HG03575 (cell line): ENCODE data around the gene TXNRD1.
A peak's percentile ranks its signal among the peaks of the same experiment; 100 is the strongest.

Experiments used
- ATAC-seq: cut with Tn5 transposase; IDR thresholded peaks from one replicate; pipeline ENCODE4 v1.9.1; 2021; ENCODE audit not compliant: unreplicated experiment, insufficient number of reproducible peaks, low FRiP score; ENCODE audit errors: extremely low read depth

Gene TXNRD1

DNA sequence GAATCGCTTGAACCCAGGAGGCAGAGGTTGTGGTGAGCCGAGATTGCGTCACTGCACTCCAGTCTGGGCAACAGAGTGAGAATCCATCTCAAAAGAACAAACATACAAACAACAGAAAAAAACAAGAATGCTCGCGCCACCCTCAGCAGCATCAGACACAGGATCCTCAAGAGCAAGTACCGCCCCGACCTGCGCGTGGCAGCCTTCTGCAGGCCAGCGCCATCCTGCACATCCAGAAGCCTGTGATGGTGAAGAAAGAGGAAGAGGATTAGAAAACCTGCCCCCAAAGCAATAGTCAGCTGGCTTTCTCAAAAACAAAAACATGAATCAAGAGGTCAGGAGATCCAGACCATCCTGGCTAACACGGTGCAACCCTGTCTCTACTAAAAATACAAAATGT is 57.9 kb downstream of the TXNRD1 start:
- no peak for ATAC-seq

DNA sequence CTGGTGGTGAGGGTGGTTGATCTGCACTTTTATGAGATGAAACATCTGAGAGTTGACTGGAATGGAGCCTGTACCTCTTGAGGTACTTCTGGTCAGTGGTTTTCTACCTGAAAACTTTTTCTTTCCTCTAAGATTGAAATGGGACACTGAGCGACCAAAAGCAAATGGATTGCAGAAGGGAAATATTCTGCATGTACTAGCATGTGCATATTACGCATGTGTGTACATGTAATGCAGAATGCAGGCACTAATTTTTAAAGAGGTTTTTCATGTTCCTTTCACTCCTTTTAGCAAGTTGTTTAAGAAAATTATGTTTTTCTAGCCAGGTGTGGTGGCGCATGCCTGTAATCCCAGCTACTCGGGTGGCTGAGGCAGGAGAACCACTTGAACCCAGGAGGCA is 59.2 kb downstream of the TXNRD1 start:
- ATAC-seq, result no peak

DNA sequence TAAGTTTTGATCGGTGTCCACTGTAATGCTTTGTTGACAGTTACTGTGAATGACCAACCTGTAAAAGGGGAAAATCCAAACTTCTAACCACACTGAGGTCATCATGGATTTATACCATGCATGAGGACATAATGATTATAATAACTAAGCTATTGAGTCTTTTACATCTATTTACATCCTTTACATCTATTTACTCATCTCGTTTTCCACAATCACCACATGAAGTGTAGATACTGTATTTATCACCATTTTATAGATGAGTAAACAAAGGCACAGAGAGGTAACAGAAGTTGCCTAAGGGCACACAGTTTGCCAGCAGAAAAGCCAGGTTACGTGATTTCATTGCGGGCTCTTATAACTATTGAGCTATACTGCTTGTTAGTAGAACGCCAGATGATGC is 60.1 kb downstream of the TXNRD1 start:
- ATAC-seq, result no peak

DNA sequence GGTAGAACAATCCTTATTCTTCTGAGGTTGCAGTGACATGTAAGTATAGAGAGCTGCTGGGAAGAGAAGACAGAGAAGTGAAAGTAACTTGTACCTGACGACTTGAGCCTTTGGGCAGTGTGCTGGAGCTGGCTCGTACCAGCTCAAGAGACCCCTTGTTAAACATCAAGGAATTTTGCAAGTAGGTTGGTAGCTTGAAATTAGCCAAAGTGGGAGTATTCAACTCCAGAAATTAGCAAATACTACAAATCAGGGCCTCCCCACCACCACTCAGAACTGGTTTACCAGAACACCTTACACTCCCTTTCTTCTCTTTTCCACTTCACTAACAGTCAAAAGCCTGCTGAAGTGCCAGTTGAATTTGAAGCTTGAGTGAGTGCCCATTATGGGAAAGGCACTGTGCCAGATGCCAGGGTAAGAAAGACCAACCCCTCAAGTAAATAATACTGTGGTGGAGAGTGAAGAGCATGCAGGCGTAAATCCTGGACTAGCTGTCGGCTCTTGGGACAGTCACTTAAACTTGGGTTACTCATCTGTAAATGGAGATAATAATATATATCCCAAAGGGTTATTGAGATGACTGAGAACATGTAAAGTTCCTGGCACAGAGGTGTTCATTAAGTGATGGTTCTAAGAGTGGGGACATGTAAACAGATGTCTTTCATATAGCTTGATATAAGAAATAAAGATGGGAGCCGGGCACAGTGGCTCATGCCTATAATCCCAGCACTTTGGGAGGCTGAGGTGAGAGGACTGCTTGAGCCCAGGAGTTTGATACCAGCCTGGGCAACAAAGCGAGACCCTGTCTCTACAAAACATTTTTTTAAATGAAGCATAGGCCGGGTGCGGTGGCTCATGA is 60.9 kb downstream of the TXNRD1 start:
- ATAC-seq, result no peak

DNA sequence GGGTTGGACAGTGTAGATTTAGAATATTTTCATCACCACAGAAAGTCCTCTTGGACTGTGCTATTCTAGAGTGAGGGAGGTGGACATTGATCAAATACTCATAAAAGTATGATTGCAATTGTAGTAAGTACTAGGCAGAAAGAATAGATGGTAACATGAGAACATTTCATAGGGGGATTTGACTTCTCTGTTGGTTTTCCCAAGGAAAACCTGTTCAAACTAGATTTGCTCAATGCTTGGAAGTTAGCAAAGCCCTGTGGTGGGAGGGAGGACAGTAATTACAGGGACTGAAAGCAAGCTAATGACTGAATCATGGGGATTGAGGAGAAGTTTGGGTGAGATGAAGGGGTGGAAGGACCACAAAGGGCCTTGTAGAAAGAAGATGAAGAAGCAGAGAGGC is 63.6 kb downstream of the TXNRD1 start:
- ATAC-seq, result no peak

DNA sequence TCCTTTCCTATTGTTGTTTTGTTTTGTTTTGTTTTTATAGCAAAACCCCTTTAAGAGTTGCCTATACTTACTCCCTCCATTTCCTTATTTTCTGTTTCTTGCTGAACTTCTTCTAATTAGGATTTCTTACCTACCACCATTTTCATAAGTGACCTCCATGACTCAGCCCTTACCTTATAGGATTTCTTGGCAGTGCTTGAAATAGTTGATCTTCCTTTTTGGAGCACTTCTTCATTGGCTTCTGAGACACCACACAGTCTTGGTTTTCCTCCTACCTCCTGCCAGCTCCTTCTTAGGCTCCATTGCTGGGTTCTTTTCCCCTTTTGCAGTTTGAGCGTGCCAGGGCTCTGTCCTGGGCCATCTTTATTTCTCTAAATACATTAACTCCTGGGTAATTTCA is 64.5 kb downstream of the TXNRD1 start:
- ATAC-seq, result no peak

DNA sequence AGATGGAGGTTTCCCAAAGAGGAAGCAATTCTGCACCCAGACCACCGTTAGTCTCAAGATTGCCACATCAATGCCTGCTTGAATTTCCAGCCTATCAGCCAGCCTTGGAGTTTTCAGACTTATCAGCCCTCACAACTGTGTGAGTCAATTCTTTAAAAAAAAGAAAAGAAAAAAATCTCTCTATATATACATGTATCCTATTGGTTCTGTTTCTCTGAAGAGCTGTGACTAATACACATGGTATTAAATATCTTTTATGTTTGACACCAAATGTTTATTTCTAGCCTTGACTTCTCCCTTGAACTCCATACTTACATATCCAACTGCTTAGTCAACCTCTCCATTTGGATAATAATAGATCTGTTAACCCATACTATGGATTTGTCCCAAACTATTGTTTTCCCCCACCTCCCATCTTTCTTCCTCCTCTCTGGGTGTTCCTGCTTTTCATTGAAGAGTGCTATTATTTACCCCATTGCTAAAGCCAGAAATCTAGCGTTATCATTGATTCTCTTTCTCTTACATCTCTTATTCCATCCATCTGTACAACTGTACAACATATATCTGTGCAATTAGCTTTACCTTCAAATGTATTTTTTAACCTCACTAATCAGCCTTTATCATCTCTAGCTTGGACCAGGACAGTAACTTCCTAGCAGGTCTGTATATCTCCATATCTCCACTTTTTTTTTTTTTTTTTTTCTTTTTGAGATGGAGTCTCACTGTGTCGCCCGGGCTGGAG is 65.3 kb downstream of the TXNRD1 start:
- no peak for ATAC-seq

DNA sequence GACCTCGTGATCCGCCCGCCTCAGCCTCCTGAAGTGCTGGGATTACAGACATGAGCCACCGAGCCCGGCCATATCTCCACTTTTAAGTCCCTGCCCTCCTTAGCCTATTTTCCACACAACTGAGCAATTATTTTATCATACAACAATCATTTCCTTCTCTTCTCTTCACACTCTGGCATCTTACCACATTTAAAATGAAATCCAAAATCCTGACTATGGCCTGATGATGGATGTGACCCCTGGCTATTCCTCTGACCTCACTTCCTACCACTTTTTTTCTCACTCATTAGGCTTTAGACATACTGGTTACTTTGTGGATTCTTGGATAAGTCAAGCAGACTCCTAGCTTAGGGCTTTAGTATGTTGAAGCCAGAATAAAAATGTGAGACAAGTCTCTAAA is 66.1 kb downstream of the TXNRD1 start:
- ATAC-seq, result no peak

DNA sequence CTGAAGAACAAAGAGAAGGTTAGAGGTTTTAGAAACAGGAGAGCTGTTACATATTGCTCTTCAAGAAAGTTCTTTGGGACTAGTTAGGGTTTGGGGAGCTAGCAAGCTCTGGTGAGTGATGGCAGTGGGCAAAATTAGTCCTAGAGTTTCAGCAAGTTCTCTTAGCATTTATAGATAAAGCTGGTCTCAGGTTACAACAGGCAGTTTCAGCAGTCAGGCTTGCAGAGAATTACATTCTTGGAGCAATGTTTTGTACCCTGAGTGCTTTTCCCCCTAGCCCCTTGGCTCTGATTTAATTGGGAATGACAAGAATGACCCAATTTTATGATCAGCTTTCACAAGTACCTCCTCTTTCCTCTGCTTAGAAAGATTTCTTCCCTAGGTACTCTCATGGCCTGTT is 66.5 kb downstream of the TXNRD1 start:
- no peak for ATAC-seq

DNA sequence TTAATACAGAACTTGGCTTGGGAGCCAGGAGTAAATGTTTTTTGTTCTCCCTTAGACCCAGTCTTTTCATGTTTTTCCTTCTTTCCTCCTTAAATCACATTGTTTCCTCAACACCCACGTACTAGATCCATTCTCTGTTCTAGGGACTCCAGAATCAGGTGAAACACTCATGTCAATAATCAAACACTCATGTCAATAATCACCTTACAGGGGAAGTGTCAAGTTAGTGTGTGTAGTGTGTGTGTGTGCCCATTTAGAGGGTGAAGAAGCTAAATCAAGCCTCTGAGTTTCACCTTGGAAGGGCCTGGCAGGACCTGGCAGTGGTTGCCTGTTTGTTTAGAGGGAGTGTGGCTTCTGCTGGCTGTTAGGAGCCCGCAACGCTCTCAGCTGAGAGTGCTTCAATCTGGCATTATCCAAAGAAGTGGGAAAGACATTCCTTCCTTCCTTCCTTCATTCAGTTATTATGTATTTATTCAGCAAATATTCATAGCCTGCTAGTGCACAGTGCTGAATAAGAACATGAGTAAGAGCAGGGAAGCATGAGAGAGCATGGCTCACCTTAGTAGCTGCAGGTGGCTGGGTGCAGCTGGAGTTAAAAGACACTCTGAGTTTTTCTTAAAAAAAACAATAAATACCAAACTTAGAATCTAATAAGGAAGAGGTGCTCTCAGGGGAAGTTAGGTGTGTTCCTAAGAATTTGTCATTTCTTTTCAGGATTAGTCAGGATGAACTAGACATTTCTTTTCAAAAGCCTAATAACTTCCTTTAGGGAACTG is 70.3 kb downstream of the TXNRD1 start:
- ATAC-seq, result no peak

DNA sequence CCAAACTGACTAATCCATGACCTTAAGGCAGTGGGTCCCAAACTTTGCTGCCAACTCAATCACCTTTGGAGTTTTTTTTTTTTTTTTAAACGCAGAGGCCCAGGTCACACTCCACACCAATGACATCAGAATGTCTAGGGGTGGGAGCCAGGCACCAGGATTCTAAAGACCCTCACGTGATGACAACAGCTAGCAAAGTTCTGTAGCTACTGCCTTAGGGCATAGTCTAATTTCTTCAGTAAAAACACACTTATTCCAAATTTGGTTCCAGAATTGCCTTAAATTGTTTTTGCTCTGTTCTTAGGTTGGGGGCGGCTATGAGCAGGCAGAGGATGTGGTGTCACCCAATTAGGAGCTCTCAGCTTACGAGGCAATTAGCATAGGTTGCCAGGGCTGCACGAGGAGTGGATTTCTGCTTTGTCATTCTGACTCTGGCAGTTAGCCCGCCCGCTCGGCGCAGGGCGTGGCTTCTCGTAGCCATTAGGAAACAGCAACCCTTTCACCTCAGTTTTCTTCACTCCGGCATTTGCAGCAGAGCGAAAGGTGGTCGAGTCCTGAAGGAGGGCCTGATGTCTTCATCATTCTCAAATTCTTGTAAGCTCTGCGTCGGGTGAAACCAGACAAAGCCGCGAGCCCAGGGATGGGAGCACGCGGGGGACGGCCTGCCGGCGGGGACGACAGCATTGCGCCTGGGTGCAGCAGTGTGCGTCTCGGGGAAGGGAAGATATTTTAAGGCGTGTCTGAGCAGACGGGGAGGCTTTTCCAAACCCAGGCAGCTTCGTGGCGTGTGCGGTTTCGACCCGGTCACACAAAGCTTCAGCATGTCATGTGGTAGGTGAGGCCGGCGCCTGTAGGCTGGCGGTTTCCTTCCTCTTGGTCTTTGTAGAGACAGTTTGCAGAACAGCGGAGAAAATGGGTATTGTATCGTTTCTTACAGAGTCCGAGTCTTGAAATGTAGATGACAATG is 71.2 kb downstream of the TXNRD1 start:
- peak; percentile 68 for ATAC-seq

DNA sequence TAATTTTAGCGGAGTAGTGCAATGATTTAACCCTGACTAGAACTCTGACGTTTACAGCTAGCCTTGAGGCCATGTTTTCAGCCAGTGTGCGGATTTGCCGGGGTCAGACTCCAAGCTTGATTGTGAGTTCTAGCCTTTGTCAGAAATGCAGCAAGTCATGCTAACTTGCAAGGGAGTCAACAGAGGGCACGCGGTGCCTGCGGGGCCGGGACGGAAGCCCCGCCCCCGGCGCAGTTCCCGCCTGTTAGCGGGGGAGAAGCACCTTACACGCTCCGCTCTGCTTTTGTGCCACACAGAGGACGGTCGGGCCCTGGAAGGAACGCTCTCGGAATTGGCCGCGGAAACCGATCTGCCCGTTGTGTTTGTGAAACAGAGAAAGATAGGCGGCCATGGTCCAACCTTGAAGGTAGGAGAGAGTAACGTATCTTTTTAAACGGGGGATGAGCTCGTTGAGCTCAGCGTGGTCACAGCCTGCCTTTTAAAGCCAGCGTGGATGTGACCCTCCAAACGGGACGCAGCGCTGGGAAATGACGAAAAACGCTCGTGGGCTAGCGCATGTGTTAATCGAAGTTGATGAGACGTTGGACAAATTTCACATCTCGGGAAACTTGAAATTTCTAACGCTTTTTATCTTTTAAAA is 73.2 kb downstream of the TXNRD1 start:
- no peak for ATAC-seq

DNA sequence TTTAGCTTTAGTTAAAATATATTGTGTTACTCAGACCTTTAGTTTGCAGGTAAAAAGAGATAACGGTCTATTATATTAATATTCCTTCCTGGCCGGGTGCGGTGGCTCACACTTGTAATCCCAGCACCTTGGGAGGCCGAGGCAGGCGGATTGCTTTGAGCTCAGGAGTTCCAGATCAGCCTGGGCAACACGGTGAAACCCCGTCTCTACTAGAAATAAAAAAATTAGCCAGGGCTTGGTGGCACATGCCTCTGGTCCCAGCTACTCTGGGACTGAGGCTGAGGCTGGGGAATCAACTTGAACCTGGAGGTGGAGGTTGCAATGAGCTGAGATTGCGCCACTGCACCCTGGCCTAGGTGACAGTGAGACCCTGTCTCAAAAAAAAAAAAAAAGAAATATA is 74.7 kb downstream of the TXNRD1 start:
- no peak for ATAC-seq

DNA sequence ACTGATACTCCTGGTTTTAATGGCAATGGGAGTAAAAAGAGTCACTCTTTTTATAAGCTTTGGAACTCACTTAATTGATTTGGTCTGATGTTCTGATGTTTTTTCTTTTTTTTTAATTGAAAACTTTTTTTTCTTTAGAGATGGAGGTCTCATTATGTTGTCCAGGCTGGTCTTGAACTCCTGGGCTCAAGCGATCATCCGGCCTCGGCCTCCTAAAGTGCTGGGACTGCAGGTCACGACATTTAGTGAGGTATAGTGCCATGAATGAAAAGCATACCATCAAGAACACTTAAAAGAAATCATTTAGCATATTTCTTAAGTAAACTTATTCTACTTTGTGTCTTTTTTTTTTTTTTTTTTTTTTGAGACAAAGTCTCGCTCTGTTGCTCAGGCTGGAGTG is 75.3 kb downstream of the TXNRD1 start:
- no peak for ATAC-seq

DNA sequence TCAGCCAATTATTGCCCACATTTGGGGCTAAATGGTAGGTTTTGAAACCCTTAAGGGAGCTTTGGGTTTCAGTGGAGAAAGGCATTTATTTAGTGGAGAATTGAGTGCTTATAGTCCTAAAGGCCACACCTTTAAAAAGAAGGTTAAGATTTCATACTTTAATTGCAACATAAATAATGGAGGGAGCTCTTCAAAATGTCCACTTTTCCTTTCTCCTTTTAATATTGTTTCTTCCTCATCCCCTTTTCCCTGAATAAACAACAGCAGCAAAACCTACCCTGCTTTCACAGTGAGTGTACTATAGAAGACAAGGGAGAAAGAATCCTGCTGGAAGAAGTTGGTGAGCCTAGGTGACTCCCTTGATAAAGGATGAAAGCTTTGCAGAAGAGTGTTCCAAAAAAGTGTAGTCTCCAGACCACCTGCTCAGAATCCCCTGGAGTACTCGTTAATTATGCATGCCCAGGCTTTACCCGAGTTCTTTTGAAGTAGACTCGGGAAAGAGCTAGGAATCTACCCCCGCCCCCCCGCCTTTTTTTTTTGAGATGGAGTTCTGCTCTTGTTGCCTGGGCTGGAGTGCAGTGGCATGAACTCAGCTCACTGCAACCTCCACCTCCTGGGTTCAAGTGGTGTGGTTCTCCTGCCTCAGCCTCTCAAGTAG is 76.4 kb downstream of the TXNRD1 start:
- ATAC-seq, result no peak

DNA sequence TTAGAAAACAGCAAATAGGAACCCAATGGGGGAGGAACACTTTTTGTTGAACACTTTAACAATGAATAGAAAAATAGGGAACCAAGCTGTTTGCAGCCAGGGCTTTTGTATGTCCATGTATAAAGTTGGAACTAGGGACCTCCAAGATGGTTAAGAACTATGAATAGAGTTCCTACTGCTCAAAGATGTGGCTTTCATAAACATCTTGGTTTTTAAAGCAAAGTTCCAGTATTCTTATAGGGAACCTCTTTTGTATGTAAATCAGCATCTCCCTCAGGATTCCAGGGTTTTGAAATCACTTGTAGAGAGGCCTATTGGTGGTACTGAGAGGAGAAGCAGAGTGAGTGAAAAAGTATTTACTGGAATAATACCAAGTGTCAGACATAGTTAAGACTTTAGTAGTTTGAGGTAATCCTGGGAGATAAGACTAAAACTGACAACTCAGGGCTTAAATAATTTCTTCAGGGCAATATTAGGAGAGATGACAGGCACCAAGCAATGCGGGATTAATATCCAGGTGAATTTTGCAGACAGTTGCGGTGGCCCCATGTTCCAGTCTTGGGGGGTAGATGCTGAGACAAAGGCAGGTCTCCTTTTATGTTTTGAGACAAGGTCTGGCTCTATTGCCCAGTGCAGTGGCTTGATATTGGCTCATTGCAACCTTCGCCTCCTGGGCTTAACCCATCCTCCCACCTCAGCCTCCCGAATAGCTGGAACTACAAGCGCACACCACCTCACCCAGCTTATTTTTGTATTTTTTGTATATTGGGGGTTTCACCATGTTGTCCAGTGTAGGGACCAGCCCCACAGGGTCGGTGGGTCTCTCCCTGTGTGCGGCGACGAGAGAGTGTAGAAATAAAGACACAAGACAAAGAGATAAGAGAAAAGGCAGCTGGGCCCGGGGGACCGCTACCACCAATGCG is 77.6 kb downstream of the TXNRD1 start:
- ATAC-seq, result no peak
